Astrocyte of the spinal cord (primary cell): Measurements from ENCODE around the gene MRPL23.

ENCODE experiments used
- DNase-seq: peaks from one replicate; pipeline ENCODE4 v3.0.0; 2011; ENCODE audit warnings: low read depth, low spot score
- H3K4me3 ChIP-seq: 2 replicates; pipeline ENCODE4 v1.5.1; 2011; ENCODE audit warnings: low read depth, mild to moderate bottlenecking, low read length, moderate library complexity
- CTCF ChIP-seq: IDR thresholded peaks from 2 replicates; pipeline ENCODE4 v1.5.1; 2012; ENCODE audit warnings: low read depth, mild to moderate bottlenecking, low read length, inconsistent platforms
- in situ Hi-C: cut with HindIII; loops from 2 replicates; pipeline ENCODE4 v1.10.0; 2017; ENCODE audit warnings: low sequenced_read_pairs

The MRPL23 gene

GRCh38 chr11:1967641-1968225, 20.6 kb downstream of the MRPL23 start:
- in situ Hi-C loops: no loop called here
- H3K4me3 ChIP-seq: no peak overlapping the region
- no peak for TF ChIP-seq CTCF
- no peak for DNase-seq

GRCh38 chr11:1968454-1969002, 21.4 kb downstream of the MRPL23 start:
- in situ Hi-C loops: no loop called here
- DNase-seq: no peak
- no peak for TF ChIP-seq CTCF
- no peak overlapping the region for H3K4me3 ChIP-seq

GRCh38 chr11:1969035-1969434, 21.9 kb downstream of the MRPL23 start:
- no peak for DNase-seq

GRCh38 chr11:1969776-1970175, 22.6 kb downstream of the MRPL23 start:
- in situ Hi-C loops: no loop called here
- no peak for TF ChIP-seq CTCF
- H3K4me3 ChIP-seq: no peak overlapping the region
- no peak for DNase-seq

More at GRCh38 chr11:1969035-1969434, 21.9 kb downstream of the MRPL23 start:
- in situ Hi-C loops: no loop called here
- H3K4me3 ChIP-seq: no peak overlapping the region
- no peak for TF ChIP-seq CTCF

- H3K4me3 ChIP-seq: no peak overlapping the region
- no peak for TF ChIP-seq CTCF
- in situ Hi-C loops: no loop called here
- no peak for DNase-seq
These were observed 23.8 kb downstream of the MRPL23 start for GRCh38 chr11:1970956-1971355.

- no peak for DNase-seq
- in situ Hi-C loops: no loop called here
- no peak overlapping the region for H3K4me3 ChIP-seq
- no peak for TF ChIP-seq CTCF
These were observed 28.1 kb downstream of the MRPL23 start for GRCh38 chr11:1975185-1975584.
